Fibroblast of upper back skin (primary cell): Measurements from ENCODE around the gene PGGT1B.
"Not testable (repeated sequence)": the region's sequence is repeated elsewhere in the genome, so short reads cannot be mapped to it uniquely, and the experiment has no call there.

ENCODE experiments used
- DNase-seq: peaks from one replicate; pipeline ENCODE4 v3.0.0-alpha.2; 2013

The PGGT1B gene

GRCh38 chr5:115249379-115249778, 13.3 kb downstream of the PGGT1B start:
- not testable (repeated sequence) for DNase-seq

DNA sequence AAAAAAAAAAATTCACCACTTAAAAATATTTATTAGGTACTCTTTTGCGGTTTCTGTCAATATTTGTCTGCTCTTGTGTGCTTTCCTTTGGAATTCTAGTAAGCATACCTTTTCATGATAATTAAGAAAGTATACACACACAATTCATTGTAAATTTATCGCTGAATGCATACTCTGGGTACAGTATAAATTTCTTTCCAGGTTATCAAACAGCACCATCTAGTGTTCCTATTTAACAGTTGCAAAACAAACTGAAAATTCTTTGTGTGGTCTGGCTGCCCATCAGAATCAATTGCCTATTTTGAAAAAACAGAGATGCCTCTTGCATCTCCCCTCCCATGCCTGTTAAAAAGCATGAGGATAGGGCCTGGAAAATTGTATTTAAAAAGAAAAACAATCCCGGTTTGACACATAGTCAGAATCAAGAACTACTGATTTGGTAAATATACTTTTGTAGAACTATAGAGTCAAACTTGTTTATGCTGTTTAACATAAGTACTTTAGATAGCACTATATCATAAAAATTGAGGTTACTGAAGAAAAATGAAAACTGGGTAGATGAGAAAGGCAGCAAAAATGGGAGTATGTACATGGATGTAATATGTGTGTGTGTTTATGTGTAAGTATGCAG, 16.2 kb downstream of the PGGT1B start:
- peak; percentile 47 for DNase-seq

- peak; percentile 22 for DNase-seq
Observed at GRCh38 chr5:115243412-115243811, 19.3 kb downstream of the PGGT1B start.

GRCh38 chr5:115241881-115242642, 20.6 kb downstream of the PGGT1B start:
- DNase-seq, result no peak

DNA sequence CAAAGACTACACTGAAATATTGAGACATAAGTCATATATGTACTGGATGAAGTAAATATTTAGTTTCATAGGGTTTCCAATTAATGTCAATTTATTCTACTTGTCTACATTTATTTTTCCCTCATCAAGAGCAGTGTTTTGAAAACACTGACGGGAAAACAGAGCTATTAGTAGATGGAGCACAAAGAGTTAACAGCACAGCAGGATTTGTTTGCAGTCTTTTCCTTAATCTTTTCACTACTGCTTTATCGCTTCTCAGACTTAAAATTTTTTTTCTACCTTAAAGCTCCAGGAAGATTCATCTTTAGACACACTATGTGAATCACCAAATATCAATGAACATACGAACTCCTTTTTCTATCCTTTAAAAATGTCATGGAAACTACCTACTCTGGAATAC, 25.6 kb downstream of the PGGT1B start:
- no peak for DNase-seq

GRCh38 chr5:115236599-115236998, 26.1 kb downstream of the PGGT1B start:
- DNase-seq, result no peak

- no peak for DNase-seq
Observed at GRCh38 chr5:115231598-115231997, 31.1 kb downstream of the PGGT1B start.

DNA sequence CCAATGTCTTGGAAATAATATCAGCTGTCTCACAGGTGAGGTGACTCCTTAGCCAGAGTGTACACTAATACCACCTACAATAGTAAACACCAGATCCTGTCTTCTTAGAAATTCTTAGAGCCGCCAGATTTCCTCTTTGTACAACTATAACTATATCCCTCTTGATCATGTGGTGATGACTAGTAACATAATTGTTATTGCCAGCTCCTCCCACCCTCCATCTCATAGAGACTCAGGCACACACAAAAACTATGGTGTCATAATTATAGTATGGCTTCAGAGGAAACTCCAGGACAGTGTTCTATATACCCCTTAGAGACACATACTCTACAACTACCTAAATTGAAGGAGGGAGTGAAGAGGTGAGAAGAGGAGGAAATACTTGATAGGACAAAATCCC, 33.1 kb downstream of the PGGT1B start:
- no peak for DNase-seq

DNA sequence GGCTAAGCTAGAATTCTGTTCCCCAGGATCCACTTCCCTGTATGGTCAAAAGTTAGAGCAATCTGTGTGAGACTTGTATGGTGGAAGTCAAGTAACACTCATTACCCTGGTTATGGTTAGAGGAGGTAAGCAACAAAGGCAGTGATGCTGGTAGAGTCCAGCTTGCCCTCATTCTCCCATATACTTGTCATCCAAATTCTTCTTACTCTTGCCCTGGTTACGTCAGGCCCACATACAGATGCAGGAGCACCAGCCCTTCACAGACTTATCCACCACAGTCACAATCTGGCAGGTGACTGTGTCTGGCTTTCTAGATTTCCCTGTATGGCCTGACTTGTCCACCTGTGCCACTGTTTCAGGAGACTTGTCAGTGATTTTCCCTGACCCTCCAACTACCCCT, 35.4 kb downstream of the PGGT1B start:
- DNase-seq, result no peak

DNA sequence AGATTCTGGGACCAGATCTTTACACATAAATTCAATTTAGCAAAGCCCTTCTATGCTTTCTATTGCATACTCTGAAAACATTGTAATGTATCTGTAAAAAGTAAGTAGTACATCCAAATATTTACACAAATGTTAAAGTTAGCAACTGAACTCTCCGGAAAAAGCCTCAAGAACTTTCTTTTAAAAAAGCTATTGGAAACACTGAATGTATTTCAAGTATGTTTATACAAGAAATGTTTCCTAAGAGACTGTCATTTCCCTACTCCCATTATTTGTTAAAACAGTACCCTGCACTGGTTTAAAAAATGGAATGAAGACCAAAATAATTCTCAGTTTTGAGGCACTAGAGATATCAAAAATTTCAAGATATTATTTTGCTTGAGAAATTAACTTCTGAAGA, 48.1 kb downstream of the PGGT1B start:
- no peak for DNase-seq

GRCh38 chr5:115209279-115209678, 53.4 kb downstream of the PGGT1B start:
- DNase-seq, result no peak

DNA sequence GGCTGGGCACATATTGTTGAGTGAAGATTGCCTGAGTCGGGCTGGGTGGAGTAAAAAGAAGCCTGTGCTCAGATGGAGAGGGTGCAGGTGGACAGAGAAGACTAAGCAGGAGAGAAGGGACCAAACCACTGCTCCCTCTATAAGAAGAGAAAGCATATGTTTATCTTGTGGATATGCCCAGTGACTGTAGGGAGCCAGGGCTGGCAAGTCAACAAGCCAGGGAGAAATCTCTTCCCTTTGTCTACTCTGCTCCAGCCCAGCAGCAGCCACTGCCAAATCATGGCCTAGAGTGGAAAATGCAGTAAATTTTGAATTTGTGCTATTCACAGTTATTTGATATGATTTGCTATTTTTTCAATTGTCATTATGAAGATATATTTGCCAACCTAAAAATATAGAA, 59.7 kb downstream of the PGGT1B start:
- no peak for DNase-seq

- no peak for DNase-seq
Observed at GRCh38 chr5:115196161-115196560, 66.5 kb downstream of the PGGT1B start.

DNA sequence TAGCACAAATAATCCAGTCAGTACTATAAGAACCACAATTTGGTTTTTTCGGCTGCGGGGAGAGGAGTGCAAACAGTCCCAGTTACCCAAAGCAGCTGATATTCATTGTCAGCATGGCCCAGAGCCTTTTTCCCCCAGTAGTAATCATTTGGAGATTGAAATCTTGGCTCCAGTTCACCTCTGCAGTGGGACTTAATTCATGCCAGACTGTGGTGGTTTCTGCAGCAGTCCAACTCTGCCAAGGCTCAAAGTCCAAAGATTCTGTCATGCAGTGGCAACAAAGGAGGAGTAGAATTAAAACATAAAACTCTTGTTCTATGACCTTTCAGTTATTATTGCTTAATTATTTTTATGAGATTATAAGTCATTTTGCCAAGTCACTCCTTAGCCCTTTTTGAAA, 68.0 kb downstream of the PGGT1B start:
- DNase-seq, result peak; percentile 35

DNA sequence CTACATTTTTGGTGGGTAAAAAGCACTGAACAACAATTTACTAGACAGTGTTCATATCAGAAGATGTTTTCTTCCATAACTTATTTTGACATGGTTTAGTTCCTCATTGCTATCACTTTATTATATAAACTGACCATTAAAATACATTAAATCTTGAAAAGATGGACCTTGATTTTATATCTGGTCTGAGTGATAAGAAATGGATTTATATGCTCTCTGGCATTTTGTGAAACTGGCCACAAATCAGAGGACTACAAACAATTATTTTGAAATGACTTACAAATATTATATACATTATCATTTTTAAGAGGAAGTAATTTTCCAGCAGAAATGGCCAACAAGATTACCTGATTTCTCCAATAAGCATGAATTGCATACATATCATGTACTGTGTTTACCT, 69.4 kb downstream of the PGGT1B start:
- no peak for DNase-seq

- DNase-seq, result no peak
Observed at GRCh38 chr5:115192098-115192497, 70.6 kb downstream of the PGGT1B start.

GRCh38 chr5:115191474-115192031, 71.1 kb downstream of the PGGT1B start:
- no peak for DNase-seq

DNA sequence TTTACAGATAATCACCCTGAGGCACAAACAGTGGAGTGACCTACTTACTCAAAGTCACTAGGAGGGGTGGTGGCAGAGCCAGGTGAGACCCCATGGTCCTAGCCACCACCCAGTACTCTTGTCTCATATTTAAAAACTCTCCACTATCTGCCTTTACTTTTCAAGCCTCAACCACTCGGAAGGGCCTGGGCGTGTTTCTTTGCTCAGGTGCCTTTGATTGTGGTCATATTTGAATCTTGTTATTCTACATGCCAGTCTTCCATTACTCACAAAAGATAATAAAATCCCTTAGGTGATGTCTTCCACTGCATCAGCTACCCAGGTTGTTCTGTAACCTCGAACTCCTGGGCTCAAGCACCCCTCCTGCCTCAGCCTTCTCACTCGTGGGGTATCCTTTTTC, 72.3 kb downstream of the PGGT1B start:
- no peak for DNase-seq

GRCh38 chr5:115189866-115190265, 72.8 kb downstream of the PGGT1B start:
- no peak for DNase-seq

- no peak for DNase-seq
Observed at GRCh38 chr5:115186794-115187193, 75.9 kb downstream of the PGGT1B start.

GRCh38 chr5:115184770-115185169, 77.9 kb downstream of the PGGT1B start:
- DNase-seq, result peak; percentile 4

- no peak for DNase-seq
Observed at GRCh38 chr5:115181757-115182156, 80.9 kb downstream of the PGGT1B start.

GRCh38 chr5:115180165-115180709, 82.4 kb downstream of the PGGT1B start:
- peak; percentile 16 for DNase-seq
